OCI-LY1 (cell line): ENCODE results near the gene SPTY2D1.

Source experiments
- H2AFZ ChIP-seq: fragments of 200-600 bp; sonication (generic), shearing (Covaris generic); 2 replicates; pipeline ENCODE4 v1.6.0; 2014; ENCODE audit warnings: antibody characterized with exemption, mild to moderate bottlenecking, low read length
- H3F3A ChIP-seq: fragments of 200-600 bp; sonication (generic), shearing (Covaris generic); 2 replicates; pipeline ENCODE4 v1.6.0; 2014; ENCODE audit warnings: mild to moderate bottlenecking, antibody characterized with exemption, low read length, moderate library complexity; ENCODE audit not compliant: insufficient read depth
- H3K27ac ChIP-seq: fragments of 200-600 bp; sonication (generic); 2 replicates; pipeline ENCODE4 v1.5.1; 2014; ENCODE audit warnings: low read length, mixed run types, mild to moderate bottlenecking, low read depth; ENCODE audit not compliant: poor library complexity, severe bottlenecking
- H3K27me3 ChIP-seq: fragments of 200-600 bp; sonication (generic); 2 replicates; pipeline ENCODE4 v1.6.0; 2014; ENCODE audit warnings: antibody characterized with exemption, mild to moderate bottlenecking, low read length, moderate library complexity; ENCODE audit not compliant: insufficient read depth
- H3K36me3 ChIP-seq: fragments of 200-600 bp; sonication (generic); 2 replicates; pipeline ENCODE4 v1.6.1; 2014; ENCODE audit warnings: mild to moderate bottlenecking, antibody characterized with exemption, low read length, moderate library complexity, mixed read lengths; ENCODE audit not compliant: insufficient read depth
- H3K4me1 ChIP-seq: fragments of 200-600 bp; sonication (generic); 2 replicates; pipeline ENCODE4 v1.5.1; 2014; ENCODE audit warnings: mild to moderate bottlenecking, low read length, moderate library complexity; ENCODE audit not compliant: insufficient read depth, severe bottlenecking
- H3K4me2 ChIP-seq: fragments of 200-600 bp; sonication (generic), shearing (Covaris generic); 2 replicates; pipeline ENCODE4 v1.6.1; 2014; ENCODE audit warnings: low read length
- H3K4me3 ChIP-seq: fragments of 200-600 bp; sonication (generic); 2 replicates; pipeline ENCODE4 v1.5.1; 2014; ENCODE audit warnings: low read length, low read depth, mild to moderate bottlenecking, mixed read lengths; ENCODE audit not compliant: poor library complexity, severe bottlenecking
- H3K79me2 ChIP-seq: fragments of 200-600 bp; shearing (Covaris generic); 2 replicates; pipeline ENCODE4 v1.6.1; 2016; ENCODE audit warnings: mixed run types, low read length, mixed read lengths; ENCODE audit not compliant: insufficient read depth
- H3K9ac ChIP-seq: fragments of 200-600 bp; sonication (generic), shearing (Covaris generic); 2 replicates; pipeline ENCODE4 v1.6.1; 2014; ENCODE audit warnings: mild to moderate bottlenecking, low read length, mixed read lengths
- H3K9me2 ChIP-seq: fragments of 200-600 bp; sonication (generic), shearing (Covaris generic); 2 replicates; pipeline ENCODE4 v1.6.1; 2014; ENCODE audit warnings: low read depth, mild to moderate bottlenecking, low read length, mixed read lengths
- H3K9me3 ChIP-seq: fragments of 200-600 bp; shearing (Covaris generic); 2 replicates; pipeline ENCODE4 v1.6.1; 2014; ENCODE audit warnings: low read length, mixed read lengths
- H4K20me1 ChIP-seq: fragments of 200-600 bp; sonication (generic), shearing (Covaris generic); 2 replicates; pipeline ENCODE4 v1.6.0; 2016; ENCODE audit warnings: mild to moderate bottlenecking, low read length; ENCODE audit not compliant: insufficient read depth
- EZH2 ChIP-seq: fragments of 200-600 bp; sonication (generic), shearing (Covaris generic); IDR thresholded peaks from 2 replicates; pipeline ENCODE4 v1.8.0; 2017; ENCODE audit warnings: borderline replicate concordance, mixed run types, mild to moderate bottlenecking, antibody characterized with exemption, low read length, moderate library complexity, mixed read lengths
- TF ChIP-seq, protein P1 (sequence below): fragments of 200-600 bp; sonication (generic), shearing (Covaris generic); IDR thresholded peaks from 2 replicates; pipeline ENCODE4 v1.5.1; 2017; ENCODE audit warnings: mild to moderate bottlenecking, antibody characterized with exemption, low read length, moderate library complexity, mixed read lengths

SPTY2D1 gene

DNA sequence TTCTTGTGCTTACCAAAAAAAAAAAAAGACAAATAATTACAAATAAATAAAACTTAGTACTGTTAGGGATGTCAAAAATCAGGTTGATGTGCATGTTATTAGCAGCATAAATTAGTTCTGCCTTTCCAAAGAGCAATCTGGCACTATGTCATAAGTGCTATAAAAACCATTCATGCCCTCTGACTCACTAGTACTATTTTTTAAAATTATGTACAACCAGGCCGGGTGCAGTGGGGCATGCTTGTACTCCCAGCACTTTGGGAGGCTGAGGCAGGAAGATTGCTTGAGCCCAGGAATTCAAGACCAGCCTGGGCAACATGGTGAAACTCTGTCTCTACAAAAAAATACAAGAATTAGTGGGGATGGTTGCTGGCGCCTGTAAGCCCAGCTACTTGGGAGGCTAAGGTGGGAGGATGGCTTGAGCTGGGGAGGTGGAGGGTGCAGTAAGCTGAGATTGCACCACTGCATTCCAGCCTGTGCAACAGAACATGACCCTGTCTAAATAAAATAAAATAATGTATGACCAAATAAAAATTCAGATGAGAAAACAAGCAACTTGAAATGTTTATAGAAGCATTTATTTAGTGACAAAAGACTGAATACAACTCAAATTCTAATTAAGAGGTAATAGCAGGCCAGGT, 70.9 kb downstream of the SPTY2D1 start:
- no peaks in the 10 kb centered on the region for H4K20me1 ChIP-seq
- no peak overlapping the region for H2AFZ ChIP-seq
- H3F3A ChIP-seq: no peaks in the 10 kb centered on the region
- H3K27ac ChIP-seq: no peak overlapping the region
- H3K4me1 ChIP-seq: no peaks in the 10 kb centered on the region
- H3K9me3 ChIP-seq: no peaks in the 10 kb centered on the region
- H3K36me3 ChIP-seq: no peaks in the 10 kb centered on the region
- H3K9me2 ChIP-seq: no peaks in the 10 kb centered on the region
- H3K9ac ChIP-seq: no peak overlapping the region
- H3K4me3 ChIP-seq: no peak overlapping the region
- no peaks in the 10 kb centered on the region for H3K79me2 ChIP-seq
- H3K4me2 ChIP-seq: no peak overlapping the region
- no peak for TF ChIP-seq EZH2
- TF ChIP-seq, protein P1, sequence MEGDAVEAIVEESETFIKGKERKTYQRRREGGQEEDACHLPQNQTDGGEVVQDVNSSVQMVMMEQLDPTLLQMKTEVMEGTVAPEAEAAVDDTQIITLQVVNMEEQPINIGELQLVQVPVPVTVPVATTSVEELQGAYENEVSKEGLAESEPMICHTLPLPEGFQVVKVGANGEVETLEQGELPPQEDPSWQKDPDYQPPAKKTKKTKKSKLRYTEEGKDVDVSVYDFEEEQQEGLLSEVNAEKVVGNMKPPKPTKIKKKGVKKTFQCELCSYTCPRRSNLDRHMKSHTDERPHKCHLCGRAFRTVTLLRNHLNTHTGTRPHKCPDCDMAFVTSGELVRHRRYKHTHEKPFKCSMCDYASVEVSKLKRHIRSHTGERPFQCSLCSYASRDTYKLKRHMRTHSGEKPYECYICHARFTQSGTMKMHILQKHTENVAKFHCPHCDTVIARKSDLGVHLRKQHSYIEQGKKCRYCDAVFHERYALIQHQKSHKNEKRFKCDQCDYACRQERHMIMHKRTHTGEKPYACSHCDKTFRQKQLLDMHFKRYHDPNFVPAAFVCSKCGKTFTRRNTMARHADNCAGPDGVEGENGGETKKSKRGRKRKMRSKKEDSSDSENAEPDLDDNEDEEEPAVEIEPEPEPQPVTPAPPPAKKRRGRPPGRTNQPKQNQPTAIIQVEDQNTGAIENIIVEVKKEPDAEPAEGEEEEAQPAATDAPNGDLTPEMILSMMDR: no peak
- no peaks in the 10 kb centered on the region for H3K27me3 ChIP-seq
